Breast epithelium (tissue), 4 donors: Measurements from ENCODE around the gene VPS41. TPM values are rescaled to one million over a fixed set of nuclear protein-coding genes. Genes with fewer than 3 reads are reported as not detected.
A peak's percentile ranks its signal among the peaks of the same experiment; 100 is the strongest.

ENCODE experiments used
- DNase-seq, 2 donors: peaks; one replicate each; pipeline ENCODE4 v3.0.0-alpha.2; 2019; ENCODE audit warnings: low spot score in 2 of 2
- H3K27ac ChIP-seq, 2 donors: fragments of 200-600 bp; sonication (generic) in 1 of 2; one replicate each; pipeline ENCODE4 v1.5.1; 2016 to 2019; ENCODE audit warnings: mild to moderate bottlenecking in 1 of 2
- H3K27me3 ChIP-seq, 2 donors: fragments of 200-600 bp; sonication (generic) in 1 of 2; one replicate each; pipeline versions ENCODE4 v1.5.1 to v1.6.0; 2017 to 2019; ENCODE audit warnings: control low read depth in 1 of 2, mild to moderate bottlenecking in 1 of 2
- H3K36me3 ChIP-seq: fragments of 200-600 bp; one replicate; pipeline ENCODE4 v1.5.1; 2019
- H3K4me1 ChIP-seq, 2 donors: fragments of 200-600 bp; sonication (generic); one replicate each; pipeline ENCODE4 v1.5.1; 2016 to 2019; ENCODE audit warnings: control low read depth in 1 of 2
- H3K4me3 ChIP-seq, 3 donors: fragments of 200-600 bp; sonication (generic); 1 replicate in 2 of 3; 2 replicates in 1 of 3; pipeline ENCODE4 v1.5.1; 2016 to 2019; ENCODE audit warnings: mild to moderate bottlenecking in 3 of 3, moderate library complexity in 2 of 3
- H3K9me3 ChIP-seq, 2 donors: fragments of 200-600 bp; sonication (generic) in 1 of 2; one replicate each; pipeline ENCODE4 v1.5.1; 2016 to 2019; ENCODE audit warnings: control low read depth in 1 of 2
- POLR2A ChIP-seq: fragments of 450-650 bp; IDR thresholded peaks from one replicate; pipeline ENCODE4 v1.6.1; 2016; ENCODE audit warnings: antibody characterized with exemption, mild to moderate bottlenecking, moderate library complexity
- POLR2AphosphoS5 ChIP-seq, 3 donors: sonication (generic); formaldehyde crosslinking; IDR thresholded peaks; one replicate each; pipeline ENCODE4 v1.6.1; 2017; ENCODE audit warnings: antibody characterized with exemption in 3 of 3
- intact Hi-C: fragments of 100-400 bp; cut with DNase I; formaldehyde crosslinking; loops from one replicate; pipeline ENCODE4 v1.15.1; 2023; ENCODE audit warnings: low total_unique reads
- total RNA-seq, 3 donors: library from RNA; depleted of rRNA; stranded (reverse); fragments of >200 nt; gene quantifications; one replicate each; pipeline ENCODE4 v1.1.0, GENCODE V29; 2016
- TF ChIP-seq, protein P1 (sequence below), 3 donors: fragments of 450-650 bp; IDR thresholded peaks; one replicate each; pipeline ENCODE4 v1.5.1; 2016 to 2017; ENCODE audit warnings: antibody characterized with exemption in 3 of 3, mild to moderate bottlenecking in 3 of 3, moderate library complexity in 3 of 3

The VPS41 gene
- total RNA-seq = 10 to 100 TPM; 40.6 to 55.8 (median 45.8) TPM

DNA sequence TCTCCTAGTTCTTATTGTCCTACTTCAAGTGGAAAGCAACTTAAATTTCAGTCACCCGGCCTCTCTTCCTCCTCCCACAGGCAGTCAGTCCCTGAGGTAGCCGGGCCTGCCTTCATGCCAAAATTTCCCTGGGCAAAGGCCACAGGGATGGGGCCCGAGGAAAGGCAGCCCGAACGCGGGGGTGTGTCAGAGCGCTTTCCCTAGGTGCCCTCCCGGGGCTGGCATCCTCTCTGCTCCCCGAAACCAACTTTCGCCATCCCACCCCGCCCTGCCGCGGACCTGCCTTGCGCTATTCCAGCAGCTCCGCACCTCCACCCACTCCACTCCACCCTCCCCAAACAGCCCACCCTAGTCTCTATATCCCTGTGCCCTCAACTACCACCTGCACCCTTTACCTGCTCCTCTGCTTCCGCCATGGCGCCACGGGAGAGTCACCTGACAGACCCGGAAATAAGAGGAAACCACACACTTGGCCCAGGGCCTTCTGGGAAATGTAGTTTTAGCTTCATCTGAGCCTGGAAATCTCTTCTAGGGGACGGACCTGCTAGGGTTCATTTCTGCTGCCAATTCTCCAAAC, at the start of gene VPS41:
Gene VPS41 (minus strand): TSS at position 433 of the 577 bp plus-strand sequence. CDS start 17 bp downstream, at position 416.
- intact Hi-C loops = no loop called here
- Histone ChIP-seq H3K4me3 (peak within 1 kb of the TSS; percentile 85 to 95 (median 90)), H3K27ac (peak within 1 kb of the TSS; percentile 57 to 76), H3K4me1 (peaks cover 0 to 6% of the 10 kb centered on the region in 2 donors), H3K9me3 (no peaks in the 10 kb centered on the region), H3K36me3 (no peaks in the 10 kb centered on the region), H3K27me3 (no peaks in the 10 kb centered on the region)
- peak; percentile 73 to 80 for DNase-seq
- TF ChIP-seq POLR2AphosphoS5 (IDR thresholded peaks at IDR 0.05) (peak; percentile 17 to 75 (median 44)), POLR2A (no peak)
- TF ChIP-seq, protein P1, sequence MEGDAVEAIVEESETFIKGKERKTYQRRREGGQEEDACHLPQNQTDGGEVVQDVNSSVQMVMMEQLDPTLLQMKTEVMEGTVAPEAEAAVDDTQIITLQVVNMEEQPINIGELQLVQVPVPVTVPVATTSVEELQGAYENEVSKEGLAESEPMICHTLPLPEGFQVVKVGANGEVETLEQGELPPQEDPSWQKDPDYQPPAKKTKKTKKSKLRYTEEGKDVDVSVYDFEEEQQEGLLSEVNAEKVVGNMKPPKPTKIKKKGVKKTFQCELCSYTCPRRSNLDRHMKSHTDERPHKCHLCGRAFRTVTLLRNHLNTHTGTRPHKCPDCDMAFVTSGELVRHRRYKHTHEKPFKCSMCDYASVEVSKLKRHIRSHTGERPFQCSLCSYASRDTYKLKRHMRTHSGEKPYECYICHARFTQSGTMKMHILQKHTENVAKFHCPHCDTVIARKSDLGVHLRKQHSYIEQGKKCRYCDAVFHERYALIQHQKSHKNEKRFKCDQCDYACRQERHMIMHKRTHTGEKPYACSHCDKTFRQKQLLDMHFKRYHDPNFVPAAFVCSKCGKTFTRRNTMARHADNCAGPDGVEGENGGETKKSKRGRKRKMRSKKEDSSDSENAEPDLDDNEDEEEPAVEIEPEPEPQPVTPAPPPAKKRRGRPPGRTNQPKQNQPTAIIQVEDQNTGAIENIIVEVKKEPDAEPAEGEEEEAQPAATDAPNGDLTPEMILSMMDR (IDR thresholded peaks at IDR 0.05) = no peak

- H3K27me3 ChIP-seq = peaks cover 0 to 7% of the 10 kb centered on the region in 2 donors
- no peak for DNase-seq
- intact Hi-C loops = no loop called here
- no peaks in the 10 kb centered on the region for H3K9me3 ChIP-seq
- no peaks in the 10 kb centered on the region for H3K36me3 ChIP-seq
- no peak overlapping the region for H3K27ac ChIP-seq
- TF ChIP-seq, protein P1 (IDR thresholded peaks at IDR 0.05) = no peak
- no peak for TF ChIP-seq POLR2AphosphoS5 (IDR thresholded peaks at IDR 0.05)
- no peak for TF ChIP-seq POLR2A
- no peaks in the 10 kb centered on the region for H3K4me1 ChIP-seq
- H3K4me3 ChIP-seq = no peak overlapping the region
Measured at GRCh38 chr7:38955892-38956291, 46.9 kb upstream of the VPS41 start.

- intact Hi-C loops = no loop called here
- H3K27me3 ChIP-seq = peaks cover 0 to 7% of the 10 kb centered on the region in 2 donors
- no peaks in the 10 kb centered on the region for H3K9me3 ChIP-seq
- no peaks in the 10 kb centered on the region for H3K4me1 ChIP-seq
- H3K4me3 ChIP-seq = no peak overlapping the region
- no peak overlapping the region for H3K27ac ChIP-seq
- DNase-seq = no peak
- TF ChIP-seq POLR2A (no peak), POLR2AphosphoS5 (IDR thresholded peaks at IDR 0.05) (no peak)
- TF ChIP-seq, protein P1 (IDR thresholded peaks at IDR 0.05) = no peak
- H3K36me3 ChIP-seq = no peaks in the 10 kb centered on the region
Measured at GRCh38 chr7:38953971-38954370, 45.0 kb upstream of the VPS41 start.

- no peak for DNase-seq
- peaks cover 0 to 7% of the 10 kb centered on the region in 2 donors for H3K27me3 ChIP-seq
- H3K4me3 ChIP-seq = no peak overlapping the region
- no peaks in the 10 kb centered on the region for H3K4me1 ChIP-seq
- intact Hi-C loops = no loop called here
- TF ChIP-seq POLR2AphosphoS5 (IDR thresholded peaks at IDR 0.05) (no peak), POLR2A (no peak)
- TF ChIP-seq, protein P1 (IDR thresholded peaks at IDR 0.05) = no peak
- no peaks in the 10 kb centered on the region for H3K36me3 ChIP-seq
- H3K9me3 ChIP-seq = no peaks in the 10 kb centered on the region
- no peak overlapping the region for H3K27ac ChIP-seq
Measured at GRCh38 chr7:38953227-38953626, 44.2 kb upstream of the VPS41 start.

DNA sequence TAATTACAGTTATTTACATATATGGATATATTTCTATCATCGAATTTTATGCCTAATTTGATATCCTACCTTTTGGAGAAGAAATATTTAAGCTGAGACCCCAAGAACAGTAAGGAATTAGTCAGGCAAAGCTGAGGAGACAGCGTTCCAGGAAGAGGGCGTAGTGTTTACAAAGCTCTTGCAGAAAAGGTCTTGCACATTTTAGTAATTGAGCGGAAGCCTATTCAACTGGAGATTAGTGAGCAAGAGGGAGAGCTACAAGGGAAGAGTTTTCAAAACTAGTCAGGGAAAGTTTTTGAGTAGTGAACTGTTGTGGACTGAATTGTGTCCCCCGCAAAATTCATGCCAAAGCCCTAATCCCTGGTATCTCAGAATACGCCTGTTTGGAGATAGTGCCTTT, 42.2 kb upstream of the VPS41 start:
- Histone ChIP-seq H3K36me3 (no peaks in the 10 kb centered on the region), H3K9me3 (no peaks in the 10 kb centered on the region), H3K4me3 (no peak overlapping the region), H3K4me1 (no peaks in the 10 kb centered on the region), H3K27ac (no peak overlapping the region), H3K27me3 (peaks cover 0 to 7% of the 10 kb centered on the region in 2 donors)
- intact Hi-C loops = no loop called here
- TF ChIP-seq POLR2AphosphoS5 (IDR thresholded peaks at IDR 0.05) = no peak
- TF ChIP-seq, protein P1 (IDR thresholded peaks at IDR 0.05) = no peak
- no peak for TF ChIP-seq POLR2A
- no peak for DNase-seq
